WERI-Rb-1 (cell line): Measurements from ENCODE around the gene ATXN7L1.

Experiments used
- DNase-seq: peaks from one replicate; pipeline ENCODE4 v3.0.0-alpha.2; 2020
- H3K27ac ChIP-seq: fragments of 250-450 bp; sonication (Bioruptor Pico); 2 replicates; pipeline ENCODE4 v1.5.1; 2020; ENCODE audit warnings: mild to moderate bottlenecking, moderate library complexity
- H3K27me3 ChIP-seq: fragments of 250-450 bp; sonication (Bioruptor Pico); 2 replicates; pipeline ENCODE4 v1.5.1; 2021; ENCODE audit warnings: mild to moderate bottlenecking, low read depth, moderate library complexity; ENCODE audit not compliant: insufficient read depth, severe bottlenecking
- H3K36me3 ChIP-seq: fragments of 250-450 bp; sonication (Bioruptor Pico); 2 replicates; pipeline ENCODE4 v1.5.1; 2020; ENCODE audit warnings: mild to moderate bottlenecking, moderate library complexity
- H3K4me3 ChIP-seq: 2 replicates; pipeline ENCODE4 v1.5.1; 2011; ENCODE audit warnings: low read depth, mild to moderate bottlenecking, control low read depth, low read length
- H3K9me3 ChIP-seq: fragments of 250-450 bp; sonication (Bioruptor Pico); 2 replicates; pipeline ENCODE4 v1.5.1; 2021; ENCODE audit warnings: mild to moderate bottlenecking, moderate library complexity; ENCODE audit not compliant: severe bottlenecking
- TF ChIP-seq, protein P1 (sequence below): IDR thresholded peaks from 2 replicates; pipeline ENCODE4 v1.5.1; 2011; ENCODE audit warnings: low read depth, mild to moderate bottlenecking, control low read depth, inconsistent platforms, low read length

The ATXN7L1 gene

DNA sequence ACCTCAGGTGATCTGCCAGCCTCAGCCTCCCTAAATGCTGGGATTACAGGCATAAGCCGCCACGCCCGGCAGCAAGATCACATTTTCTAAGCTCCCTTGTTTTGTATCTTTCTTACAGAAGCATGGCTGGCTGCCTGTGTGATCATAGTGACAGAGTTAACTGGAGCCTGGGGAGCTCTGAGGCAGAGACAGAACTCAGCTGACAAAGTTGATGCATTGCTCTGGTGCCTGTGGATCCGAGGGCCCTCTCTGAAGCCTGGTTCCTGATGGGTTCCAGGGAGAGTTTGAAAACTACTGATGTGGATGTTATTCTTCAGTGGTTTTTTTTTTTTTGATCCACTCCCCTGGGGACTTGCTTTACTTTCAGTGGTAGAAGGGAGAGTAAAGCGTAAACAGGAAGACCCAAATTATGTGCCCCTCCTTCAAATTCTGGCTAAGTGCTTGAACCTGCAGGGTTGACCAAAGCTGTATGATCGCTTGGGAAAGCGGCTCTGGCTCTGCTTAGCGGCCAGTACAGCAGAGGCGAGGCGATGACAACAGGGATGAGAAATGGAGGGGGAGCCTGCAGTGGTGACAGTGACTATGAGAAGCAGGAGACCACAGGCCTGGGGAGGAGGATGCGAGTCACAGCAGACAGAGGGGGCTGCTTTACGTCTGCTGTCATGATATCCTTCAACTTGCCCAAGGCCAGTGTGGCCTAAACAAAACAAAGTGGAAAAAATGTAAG is 288.3 kb downstream of the ATXN7L1 start:
- H3K9me3 ChIP-seq, result no peaks in the 10 kb centered on the region
- no peak overlapping the region for H3K4me3 ChIP-seq
- no peak overlapping the region for H3K27ac ChIP-seq
- TF ChIP-seq, protein P1, sequence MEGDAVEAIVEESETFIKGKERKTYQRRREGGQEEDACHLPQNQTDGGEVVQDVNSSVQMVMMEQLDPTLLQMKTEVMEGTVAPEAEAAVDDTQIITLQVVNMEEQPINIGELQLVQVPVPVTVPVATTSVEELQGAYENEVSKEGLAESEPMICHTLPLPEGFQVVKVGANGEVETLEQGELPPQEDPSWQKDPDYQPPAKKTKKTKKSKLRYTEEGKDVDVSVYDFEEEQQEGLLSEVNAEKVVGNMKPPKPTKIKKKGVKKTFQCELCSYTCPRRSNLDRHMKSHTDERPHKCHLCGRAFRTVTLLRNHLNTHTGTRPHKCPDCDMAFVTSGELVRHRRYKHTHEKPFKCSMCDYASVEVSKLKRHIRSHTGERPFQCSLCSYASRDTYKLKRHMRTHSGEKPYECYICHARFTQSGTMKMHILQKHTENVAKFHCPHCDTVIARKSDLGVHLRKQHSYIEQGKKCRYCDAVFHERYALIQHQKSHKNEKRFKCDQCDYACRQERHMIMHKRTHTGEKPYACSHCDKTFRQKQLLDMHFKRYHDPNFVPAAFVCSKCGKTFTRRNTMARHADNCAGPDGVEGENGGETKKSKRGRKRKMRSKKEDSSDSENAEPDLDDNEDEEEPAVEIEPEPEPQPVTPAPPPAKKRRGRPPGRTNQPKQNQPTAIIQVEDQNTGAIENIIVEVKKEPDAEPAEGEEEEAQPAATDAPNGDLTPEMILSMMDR, result no peak
- H3K27me3 ChIP-seq, result no peaks in the 10 kb centered on the region
- DNase-seq, result peak; percentile 30
- no peaks in the 10 kb centered on the region for H3K36me3 ChIP-seq

DNA sequence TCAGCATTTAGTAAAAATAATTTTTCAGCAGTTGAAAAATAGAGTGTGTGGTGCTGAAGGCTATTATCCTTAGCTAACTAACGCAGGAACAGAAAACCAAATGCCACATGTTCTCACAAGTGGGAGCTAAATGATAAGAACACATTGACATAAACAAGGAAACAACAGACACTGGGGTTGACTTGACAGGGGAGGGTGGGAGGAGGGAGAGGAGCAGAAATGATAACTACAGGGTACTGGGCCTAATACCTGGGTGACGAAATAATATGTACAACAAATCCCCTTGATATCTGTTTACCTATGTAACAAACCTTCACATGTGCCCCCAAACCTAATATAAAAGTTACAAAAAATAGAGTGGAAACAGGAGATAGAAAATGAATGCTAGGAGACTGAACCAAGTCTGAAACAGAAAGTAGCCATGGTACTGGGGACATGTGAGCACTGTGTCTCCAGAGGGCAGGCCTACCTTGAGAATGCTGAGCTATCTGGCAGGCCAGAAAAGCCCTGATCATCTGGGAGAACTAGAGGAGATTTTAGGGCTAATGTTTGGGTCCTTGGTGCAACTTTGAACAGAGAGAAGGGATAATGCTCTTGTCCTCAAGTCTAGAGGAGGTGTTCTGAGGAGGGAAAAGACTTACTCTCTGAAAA is 290.4 kb downstream of the ATXN7L1 start:
- Histone ChIP-seq H3K4me3 (no peak overlapping the region), H3K36me3 (no peaks in the 10 kb centered on the region), H3K9me3 (no peaks in the 10 kb centered on the region), H3K27ac (no peak overlapping the region), H3K27me3 (no peaks in the 10 kb centered on the region)
- TF ChIP-seq, protein P1, result no peak
- no peak for DNase-seq

DNA sequence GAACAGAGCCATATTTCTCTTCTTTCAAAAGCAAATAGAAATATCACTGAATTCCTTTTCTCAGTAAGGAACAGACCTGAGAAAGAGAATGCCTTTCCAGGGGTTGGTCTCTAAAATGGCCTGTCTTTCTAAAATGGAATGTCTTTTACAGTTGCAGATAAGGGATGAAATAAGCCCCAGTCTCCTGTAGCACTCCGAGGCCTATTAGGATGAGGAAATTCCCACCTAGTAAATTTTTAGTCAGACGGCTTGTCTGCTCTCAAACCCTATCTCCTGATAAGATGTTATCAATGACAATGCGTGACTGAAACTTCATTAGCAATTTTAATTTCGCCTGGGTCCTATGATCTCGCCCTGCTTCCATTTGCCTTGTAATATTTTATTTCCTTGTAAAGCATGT is 292.2 kb downstream of the ATXN7L1 start:
- no peaks in the 10 kb centered on the region for H3K36me3 ChIP-seq
- TF ChIP-seq, protein P1, result no peak
- H3K4me3 ChIP-seq, result no peak overlapping the region
- H3K27ac ChIP-seq, result no peak overlapping the region
- H3K27me3 ChIP-seq, result no peaks in the 10 kb centered on the region
- no peaks in the 10 kb centered on the region for H3K9me3 ChIP-seq
- no peak for DNase-seq

DNA sequence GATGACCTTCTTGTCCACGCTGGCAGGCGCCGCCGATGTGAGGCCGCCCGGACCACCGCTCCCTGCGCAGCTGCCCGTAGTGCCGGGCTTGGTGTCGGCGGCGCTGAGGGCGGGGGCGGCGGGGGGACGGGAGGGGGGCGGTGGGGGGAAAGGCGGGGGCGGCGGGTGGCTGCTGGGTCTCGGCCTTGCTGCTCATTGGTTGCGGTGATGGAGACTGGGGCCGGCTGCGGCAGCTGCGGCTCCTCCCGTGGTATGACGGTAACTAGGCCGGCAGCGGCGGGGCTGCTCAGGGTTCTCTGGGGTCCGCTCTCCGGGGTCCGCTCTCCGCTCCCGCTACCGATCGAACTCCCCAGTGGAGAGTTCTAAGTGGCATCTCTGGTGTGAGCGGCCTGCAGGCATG is 293.3 kb downstream of the ATXN7L1 start:
- Histone ChIP-seq H3K27me3 (no peaks in the 10 kb centered on the region), H3K9me3 (no peaks in the 10 kb centered on the region), H3K27ac (no peak overlapping the region), H3K36me3 (no peaks in the 10 kb centered on the region), H3K4me3 (no peak overlapping the region)
- no peak for DNase-seq
- TF ChIP-seq, protein P1, result no peak

DNA sequence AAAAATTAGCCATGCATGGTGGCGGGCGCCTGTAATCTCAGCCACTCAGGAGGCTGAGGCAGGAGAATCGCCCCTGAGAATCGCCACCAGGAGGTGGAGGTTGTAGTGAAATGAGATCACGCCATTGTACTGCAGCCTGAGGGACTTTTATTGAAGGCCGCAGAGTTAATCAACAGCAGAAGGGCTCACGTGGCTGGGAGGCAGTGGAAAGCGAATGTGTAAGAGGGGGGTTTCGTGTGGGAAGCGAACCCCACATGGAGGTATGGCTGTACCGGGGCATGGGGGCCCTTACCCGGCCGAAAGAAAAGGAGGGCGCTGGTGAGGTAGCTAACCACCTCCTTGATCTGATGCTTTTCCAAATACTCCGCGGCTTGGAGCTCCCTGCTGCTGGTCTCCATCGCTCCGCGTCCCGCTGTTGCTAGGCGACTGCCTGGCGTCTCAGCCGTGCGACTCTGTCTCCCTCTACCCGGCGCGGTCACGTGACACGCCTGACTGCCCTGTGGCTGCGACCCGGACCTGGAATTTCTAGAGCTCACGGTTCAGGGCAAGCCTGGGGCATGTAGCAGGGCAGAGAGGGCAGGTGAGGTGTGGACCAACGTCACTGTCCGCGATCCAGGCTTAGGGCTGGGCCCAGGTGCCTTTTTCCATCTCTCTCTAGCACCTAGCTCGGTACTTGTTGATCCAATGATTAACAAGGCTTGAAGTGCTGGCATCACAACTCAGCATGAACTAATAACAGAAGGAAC is 295.2 kb downstream of the ATXN7L1 start, which contains the start of gene EFCAB10:
Gene EFCAB10 (minus strand): TSS at position 428 of the 746 bp plus-strand sequence. CDS start 30 bp downstream, at position 398.
- DNase-seq, result peak; percentile 89
- no peaks in the 10 kb centered on the region for H3K27me3 ChIP-seq
- H3K9me3 ChIP-seq, result no peaks in the 10 kb centered on the region
- peak within 1 kb of the TSS; percentile 56 for H3K4me3 ChIP-seq
- TF ChIP-seq, protein P1, result no peak
- H3K36me3 ChIP-seq, result no peaks in the 10 kb centered on the region
- H3K27ac ChIP-seq, result no peak within 1 kb of the TSS
